Erythroblast (primary cell): ENCODE results near the gene MAPT.

ENCODE experiments used
- GATA1 ChIP-seq: IDR thresholded peaks from 2 replicates; pipeline ENCODE4 v1.6.1; 2011; ENCODE audit warnings: low read depth, mild to moderate bottlenecking, control low read depth, low read length, moderate library complexity
- POLR2A ChIP-seq: IDR thresholded peaks from 2 replicates; pipeline ENCODE4 v1.6.1; 2011; ENCODE audit warnings: mild to moderate bottlenecking, low read length

GRCh38 chr17:45844695-45845375 is 49.5 kb upstream of the MAPT start, which contains the start of gene SPPL2C:
- no peak for TF ChIP-seq POLR2A
- TF ChIP-seq GATA1 = no peak
